C4-2B (cell line): ENCODE measurements around the gene TAS2R41.

Experiments
- ZFX ChIP-seq: fragments of 450-650 bp; IDR thresholded peaks from 2 replicates; pipeline ENCODE4 v1.6.1; 2017
- TF ChIP-seq, protein P1 (sequence below): fragments of 450-650 bp; conservative IDR thresholded peaks from 2 replicates; pipeline ENCODE4 v1.5.1; 2017; ENCODE audit warnings: mild to moderate bottlenecking

DNA sequence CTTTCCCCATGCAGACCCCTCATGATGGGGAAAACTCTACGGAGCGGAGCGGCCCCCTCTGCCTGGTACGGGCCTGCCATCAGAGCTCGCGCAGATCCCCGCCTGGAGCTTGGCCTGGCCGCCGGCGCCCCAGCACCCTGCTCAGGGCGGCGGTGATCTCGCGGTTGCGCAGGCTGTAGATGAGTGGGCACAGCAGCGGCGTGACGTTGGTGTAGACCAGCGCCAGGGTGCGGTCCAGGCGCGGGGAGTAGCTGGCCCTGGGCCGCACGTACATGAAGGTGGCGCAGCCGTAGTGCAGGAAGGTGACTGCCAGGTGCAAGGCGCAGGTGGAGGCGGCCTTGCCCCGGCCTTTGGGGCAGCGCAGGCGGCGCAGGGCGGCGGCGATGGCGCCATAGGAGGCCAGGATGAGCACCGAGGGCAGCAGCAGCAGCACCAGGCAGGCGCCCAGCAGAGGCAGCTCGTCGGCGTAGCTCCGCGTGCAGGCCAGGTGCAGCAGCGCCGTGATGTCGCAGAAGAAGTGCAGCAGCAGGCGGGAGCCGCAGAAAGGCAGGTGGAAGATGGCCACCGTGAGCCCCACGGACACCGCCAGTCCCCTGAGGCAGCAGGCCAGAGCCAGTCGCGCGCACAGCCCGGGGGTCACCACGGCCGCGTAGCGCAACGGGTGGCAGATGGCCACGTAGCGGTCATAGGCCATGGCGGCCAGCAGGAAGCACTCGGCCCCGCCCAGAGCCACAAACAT is 33.4 kb downstream of the TAS2R41 start:
- TF ChIP-seq, protein P1, sequence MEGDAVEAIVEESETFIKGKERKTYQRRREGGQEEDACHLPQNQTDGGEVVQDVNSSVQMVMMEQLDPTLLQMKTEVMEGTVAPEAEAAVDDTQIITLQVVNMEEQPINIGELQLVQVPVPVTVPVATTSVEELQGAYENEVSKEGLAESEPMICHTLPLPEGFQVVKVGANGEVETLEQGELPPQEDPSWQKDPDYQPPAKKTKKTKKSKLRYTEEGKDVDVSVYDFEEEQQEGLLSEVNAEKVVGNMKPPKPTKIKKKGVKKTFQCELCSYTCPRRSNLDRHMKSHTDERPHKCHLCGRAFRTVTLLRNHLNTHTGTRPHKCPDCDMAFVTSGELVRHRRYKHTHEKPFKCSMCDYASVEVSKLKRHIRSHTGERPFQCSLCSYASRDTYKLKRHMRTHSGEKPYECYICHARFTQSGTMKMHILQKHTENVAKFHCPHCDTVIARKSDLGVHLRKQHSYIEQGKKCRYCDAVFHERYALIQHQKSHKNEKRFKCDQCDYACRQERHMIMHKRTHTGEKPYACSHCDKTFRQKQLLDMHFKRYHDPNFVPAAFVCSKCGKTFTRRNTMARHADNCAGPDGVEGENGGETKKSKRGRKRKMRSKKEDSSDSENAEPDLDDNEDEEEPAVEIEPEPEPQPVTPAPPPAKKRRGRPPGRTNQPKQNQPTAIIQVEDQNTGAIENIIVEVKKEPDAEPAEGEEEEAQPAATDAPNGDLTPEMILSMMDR, result no peak
- TF ChIP-seq ZFX, result no peak
